ENCODE measurements around the gene HIVEP3.
A peak's percentile ranks its signal among the peaks of the same experiment; 100 is the strongest.

The HIVEP3 gene

DNA sequence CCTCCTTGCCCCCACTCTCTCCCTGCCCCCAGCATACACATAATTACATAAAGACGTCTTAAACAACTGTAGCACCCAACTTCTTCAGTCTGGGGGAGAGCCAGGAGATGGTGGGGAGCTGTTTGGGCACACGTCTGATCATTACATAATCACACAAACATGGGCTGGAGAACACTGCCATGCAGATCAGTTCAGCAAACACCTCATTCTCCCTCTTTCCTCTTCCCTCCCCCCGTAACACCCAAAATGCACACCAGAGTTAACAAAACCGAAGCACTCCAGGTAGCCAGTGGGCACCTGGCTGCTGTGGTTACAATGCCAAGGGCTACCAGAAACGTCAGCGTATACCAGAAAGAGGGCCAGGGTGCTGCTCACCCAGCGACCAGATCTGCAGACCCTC, 1.6 kb downstream of the HIVEP3 start:
- H3K4me3 ChIP-seq, result peak overlapping the region; percentile 80
- H3K27ac ChIP-seq, result no peak overlapping the region
- TF ChIP-seq, protein P1, sequence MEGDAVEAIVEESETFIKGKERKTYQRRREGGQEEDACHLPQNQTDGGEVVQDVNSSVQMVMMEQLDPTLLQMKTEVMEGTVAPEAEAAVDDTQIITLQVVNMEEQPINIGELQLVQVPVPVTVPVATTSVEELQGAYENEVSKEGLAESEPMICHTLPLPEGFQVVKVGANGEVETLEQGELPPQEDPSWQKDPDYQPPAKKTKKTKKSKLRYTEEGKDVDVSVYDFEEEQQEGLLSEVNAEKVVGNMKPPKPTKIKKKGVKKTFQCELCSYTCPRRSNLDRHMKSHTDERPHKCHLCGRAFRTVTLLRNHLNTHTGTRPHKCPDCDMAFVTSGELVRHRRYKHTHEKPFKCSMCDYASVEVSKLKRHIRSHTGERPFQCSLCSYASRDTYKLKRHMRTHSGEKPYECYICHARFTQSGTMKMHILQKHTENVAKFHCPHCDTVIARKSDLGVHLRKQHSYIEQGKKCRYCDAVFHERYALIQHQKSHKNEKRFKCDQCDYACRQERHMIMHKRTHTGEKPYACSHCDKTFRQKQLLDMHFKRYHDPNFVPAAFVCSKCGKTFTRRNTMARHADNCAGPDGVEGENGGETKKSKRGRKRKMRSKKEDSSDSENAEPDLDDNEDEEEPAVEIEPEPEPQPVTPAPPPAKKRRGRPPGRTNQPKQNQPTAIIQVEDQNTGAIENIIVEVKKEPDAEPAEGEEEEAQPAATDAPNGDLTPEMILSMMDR (IDR thresholded peaks at IDR 0.05), result no peak
- no peak for DNase-seq (ENCODE audit: low spot score)

DNA sequence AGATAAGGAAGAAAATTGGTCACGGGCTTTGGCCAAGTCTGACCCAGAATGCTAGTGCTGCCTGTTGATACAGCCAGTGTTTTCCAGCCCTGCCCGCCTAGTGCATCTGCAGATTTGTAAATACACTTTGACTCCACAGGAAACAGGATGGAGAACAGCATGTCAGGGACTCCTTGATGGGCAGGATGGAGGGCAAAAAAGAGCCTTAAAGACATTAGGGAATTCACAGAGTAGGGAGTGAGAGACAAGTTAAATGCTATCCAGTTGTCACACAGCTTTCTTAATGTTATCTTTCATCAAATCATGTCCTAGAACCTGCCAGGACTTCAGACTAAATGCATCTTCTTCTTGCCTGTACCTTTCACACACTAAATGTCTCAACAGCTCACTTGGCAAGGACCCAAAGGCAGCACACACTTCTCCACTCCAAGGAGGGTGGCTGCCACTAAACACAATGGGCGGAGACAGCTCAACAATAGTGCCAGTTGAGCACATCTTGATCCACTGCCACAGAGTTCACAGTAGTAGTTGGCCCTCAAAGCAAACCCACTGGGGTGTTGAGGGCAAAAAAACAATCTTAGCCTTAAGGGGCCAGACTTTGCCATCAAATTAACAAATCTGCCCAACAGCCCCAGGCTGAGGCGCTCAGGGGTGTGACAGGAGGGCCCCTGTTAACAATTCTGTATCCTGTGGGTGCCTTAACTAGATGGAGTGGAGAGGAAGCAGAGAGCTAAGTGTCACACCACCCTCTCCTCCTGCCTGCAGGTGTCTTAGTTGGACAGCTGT, 2.7 kb downstream of the HIVEP3 start:
- H3K27ac ChIP-seq, result no peak overlapping the region
- TF ChIP-seq, protein P1 (IDR thresholded peaks at IDR 0.05), result no peak
- DNase-seq (ENCODE audit: low spot score), result no peak
- H3K4me3 ChIP-seq, result no peak overlapping the region

DNA sequence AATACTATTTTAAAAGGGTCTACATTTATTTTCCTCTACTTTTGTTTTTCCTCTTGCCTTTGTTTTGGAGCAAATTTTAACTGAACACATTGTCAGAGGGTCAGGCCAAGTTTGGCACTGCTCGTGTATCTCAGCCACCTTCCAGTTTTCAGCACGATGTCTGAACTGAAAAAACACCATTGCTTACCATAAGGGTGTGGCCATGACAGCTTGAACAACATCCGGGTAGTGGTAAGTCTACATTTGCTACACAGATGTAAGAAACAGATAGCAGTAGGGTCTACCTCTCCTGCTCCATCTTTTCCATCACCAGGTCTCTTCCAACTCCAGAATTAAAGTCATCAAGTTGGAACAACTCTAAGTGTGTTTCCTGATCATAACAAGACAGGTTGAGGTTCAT, 4.2 kb downstream of the HIVEP3 start:
- H3K4me3 ChIP-seq, result no peak overlapping the region
- TF ChIP-seq, protein P1 (IDR thresholded peaks at IDR 0.05), result no peak
- no peak overlapping the region for H3K27ac ChIP-seq
- DNase-seq (ENCODE audit: low spot score), result no peak

DNA sequence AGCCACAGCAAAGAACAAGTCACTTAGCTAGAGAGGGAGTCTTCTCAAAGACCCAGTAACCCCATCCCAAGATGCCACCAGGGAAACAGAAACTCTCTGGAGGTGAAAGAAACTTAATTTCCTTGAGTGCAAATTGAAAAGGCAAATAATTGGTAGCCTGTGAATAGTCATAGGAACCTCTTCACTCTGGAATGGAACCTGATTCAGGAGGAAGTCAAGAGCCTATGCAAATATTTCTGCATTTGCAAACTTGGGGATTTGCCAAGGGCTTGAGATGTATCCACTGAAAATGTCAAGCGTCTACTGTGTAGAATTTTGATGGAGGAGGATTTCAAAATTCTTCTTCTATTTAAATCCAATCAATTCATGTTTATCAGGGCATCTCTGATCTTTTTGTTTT, 5.7 kb downstream of the HIVEP3 start:
- H3K27ac ChIP-seq, result no peak overlapping the region
- TF ChIP-seq, protein P1 (IDR thresholded peaks at IDR 0.05), result no peak
- H3K4me3 ChIP-seq, result no peak overlapping the region
- no peak for DNase-seq (ENCODE audit: low spot score)

DNA sequence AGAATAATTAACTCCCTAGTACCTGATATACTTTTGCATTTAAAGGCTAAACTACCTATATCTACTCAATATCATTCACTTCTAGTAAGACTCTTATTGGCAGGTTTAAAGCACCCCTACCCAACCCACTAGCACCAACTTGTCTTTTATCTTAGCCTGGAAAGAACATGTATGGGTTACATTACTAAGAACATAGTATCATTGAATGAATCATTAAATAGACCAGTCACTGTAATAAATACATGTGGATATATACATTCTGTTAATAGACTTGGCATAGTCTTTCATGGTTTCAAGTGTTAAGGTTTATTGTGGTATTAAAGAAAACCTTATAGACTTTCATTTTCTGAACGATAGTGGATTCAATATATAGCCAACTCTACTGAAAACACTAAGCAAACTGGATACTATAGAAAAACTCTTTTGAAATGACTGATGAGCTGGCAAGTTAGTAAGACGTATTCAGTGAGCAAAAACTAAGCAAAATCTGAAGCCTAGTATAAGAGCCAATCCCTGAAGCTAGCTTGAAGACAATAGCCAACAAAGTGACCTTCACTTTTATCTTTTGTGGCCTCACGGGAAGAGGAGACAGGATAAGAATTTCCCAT, 10.3 kb downstream of the HIVEP3 start:
- DNase-seq (ENCODE audit: low spot score), result no peak
- TF ChIP-seq, protein P1 (IDR thresholded peaks at IDR 0.05), result no peak
- H3K27ac ChIP-seq, result no peak overlapping the region

DNA sequence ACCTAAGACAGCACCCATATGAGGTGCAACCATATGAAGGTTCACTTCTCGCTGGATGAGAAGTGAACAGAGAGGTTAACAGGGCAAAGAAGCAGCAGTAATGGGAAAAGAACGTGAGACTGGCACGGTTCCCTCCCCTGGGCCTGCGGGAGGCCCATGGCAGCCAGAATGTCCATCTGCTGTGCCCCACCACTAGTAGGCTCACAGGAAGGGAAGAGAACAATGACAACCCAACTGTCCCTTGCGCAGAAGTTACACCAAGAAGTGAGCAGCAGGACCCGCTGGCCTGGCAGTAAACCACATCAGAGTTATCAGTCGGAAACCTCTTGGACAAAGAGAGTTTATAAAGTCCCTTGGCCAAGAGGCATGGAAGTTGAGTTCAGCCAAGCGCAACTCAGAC, 11.3 kb downstream of the HIVEP3 start:
- no peak for DNase-seq (ENCODE audit: low spot score)
- H3K27ac ChIP-seq, result no peak overlapping the region
- TF ChIP-seq, protein P1 (IDR thresholded peaks at IDR 0.05), result no peak
- no peak overlapping the region for H3K4me3 ChIP-seq

More for the DNA sequence above, 10.3 kb downstream of the HIVEP3 start:
- no peak overlapping the region for H3K4me3 ChIP-seq

DNA sequence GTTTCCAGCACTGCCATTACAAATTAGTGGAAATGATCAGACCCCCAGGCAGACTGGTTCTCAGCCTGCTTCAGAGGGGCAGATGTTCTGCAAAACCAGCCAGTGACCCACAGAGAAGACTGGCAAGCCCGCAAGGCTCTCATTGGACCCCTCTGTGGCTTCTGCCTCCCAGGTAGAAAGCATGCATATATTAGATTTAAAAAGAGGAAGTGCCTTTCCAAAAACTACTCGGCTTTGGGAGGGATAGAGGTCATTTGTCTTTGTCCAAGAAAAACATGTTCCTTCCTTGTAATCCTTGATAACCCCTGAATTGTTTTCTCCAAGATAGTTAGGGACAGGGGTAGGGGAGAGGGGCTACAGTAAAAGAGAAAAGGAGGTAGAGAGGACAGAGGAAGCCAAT, 11.8 kb downstream of the HIVEP3 start:
- Histone ChIP-seq H3K4me3 (no peak overlapping the region), H3K27ac (no peak overlapping the region)
- DNase-seq (ENCODE audit: low spot score), result no peak
- TF ChIP-seq, protein P1 (IDR thresholded peaks at IDR 0.05), result no peak

Measured in coronary artery (tissue), 2 donors.